Measurements from ENCODE around the gene SVIP. TPM values are rescaled to one million over a fixed set of nuclear protein-coding genes. Genes with fewer than 3 reads are reported as not detected.

The SVIP gene, protein sequence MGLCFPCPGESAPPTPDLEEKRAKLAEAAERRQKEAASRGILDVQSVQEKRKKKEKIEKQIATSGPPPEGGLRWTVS
- total RNA-seq (2021) (39.2 and 46.2 TPM in 2 replicates), Bru-seq, nascent RNA (percentile 76 among the genes with signal in this experiment), BruChase-seq, experiment 1, labeled RNA remaining after a 2-hour chase (percentile 76 among the genes with signal in this experiment), BruChase-seq, experiment 2, labeled RNA remaining after a 6-hour chase (percentile 84 among the genes with signal in this experiment)
- long read RNA-seq, full-length matches to known transcripts = 80 of 86 reads
- long read RNA-seq, partial matches to known transcripts = 1 of 86 reads
- long read RNA-seq, other reads (novel, unspliced or antisense) = 5 of 86 reads

DNA sequence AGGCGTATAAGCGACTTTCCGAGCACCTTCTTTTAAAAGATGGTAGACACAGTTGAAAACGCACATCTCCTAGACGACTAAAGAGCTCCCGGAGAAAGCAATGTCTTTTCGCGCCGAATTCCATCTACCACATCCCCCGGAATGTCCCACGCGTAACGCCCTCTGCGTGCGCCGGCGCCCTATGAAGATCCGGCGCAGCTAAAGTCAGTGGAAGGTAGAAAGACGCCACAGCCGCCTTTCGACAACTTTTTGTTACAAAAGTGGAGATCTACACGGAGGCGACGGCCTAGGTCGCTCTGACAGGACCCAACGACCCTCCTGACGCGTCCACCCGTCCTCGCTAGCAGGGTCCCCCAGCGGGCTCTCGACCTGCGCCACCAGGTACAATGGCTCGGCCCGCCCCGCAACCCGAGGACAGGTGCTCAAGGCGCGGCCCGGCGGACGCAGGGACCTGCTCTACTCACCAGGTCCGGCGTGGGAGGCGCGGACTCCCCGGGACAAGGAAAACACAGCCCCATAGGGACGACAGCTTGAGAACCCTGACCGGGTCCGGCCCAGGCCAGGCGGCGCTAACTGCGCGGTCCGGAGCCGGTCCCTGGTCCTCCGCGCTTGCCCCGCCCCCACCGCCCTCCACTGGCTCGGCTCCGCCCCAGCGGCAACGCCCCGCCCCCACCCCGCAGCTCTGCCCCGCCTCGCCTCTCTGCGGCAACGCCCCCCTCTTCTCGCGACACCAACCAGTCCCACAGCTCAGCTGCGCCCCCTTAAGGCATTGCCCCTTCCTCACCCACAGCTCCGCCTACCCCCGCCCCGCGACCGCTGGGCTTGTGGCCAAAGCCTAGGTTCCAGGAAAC is at the start of gene SVIP:
Gene SVIP, minus strand, starts transcription at position 571 of the 851 bp plus-strand sequence. Its CDS starts 53 bp downstream, at position 518.
- ChIA-PET CTCF (interaction anchor here (0.6 kb wide), 2 partner anchors 37 to 255 kb away, joined by 3 read pairs; no protein-coding TSS in a partner anchor), POLR2A (ENCODE audit: low non-redundant PET) (no interaction called here)
- H3K9me3 ChIP-seq (ENCODE audit: low read depth, low read length, poor library complexity, severe bottlenecking) = no peaks in the 10 kb centered on the region
- peaks cover 4% of the 10 kb centered on the region for H3K4me1 ChIP-seq (ENCODE audit: insufficient read depth, low read length, poor library complexity, severe bottlenecking)
- TF ChIP-seq, protein P1, sequence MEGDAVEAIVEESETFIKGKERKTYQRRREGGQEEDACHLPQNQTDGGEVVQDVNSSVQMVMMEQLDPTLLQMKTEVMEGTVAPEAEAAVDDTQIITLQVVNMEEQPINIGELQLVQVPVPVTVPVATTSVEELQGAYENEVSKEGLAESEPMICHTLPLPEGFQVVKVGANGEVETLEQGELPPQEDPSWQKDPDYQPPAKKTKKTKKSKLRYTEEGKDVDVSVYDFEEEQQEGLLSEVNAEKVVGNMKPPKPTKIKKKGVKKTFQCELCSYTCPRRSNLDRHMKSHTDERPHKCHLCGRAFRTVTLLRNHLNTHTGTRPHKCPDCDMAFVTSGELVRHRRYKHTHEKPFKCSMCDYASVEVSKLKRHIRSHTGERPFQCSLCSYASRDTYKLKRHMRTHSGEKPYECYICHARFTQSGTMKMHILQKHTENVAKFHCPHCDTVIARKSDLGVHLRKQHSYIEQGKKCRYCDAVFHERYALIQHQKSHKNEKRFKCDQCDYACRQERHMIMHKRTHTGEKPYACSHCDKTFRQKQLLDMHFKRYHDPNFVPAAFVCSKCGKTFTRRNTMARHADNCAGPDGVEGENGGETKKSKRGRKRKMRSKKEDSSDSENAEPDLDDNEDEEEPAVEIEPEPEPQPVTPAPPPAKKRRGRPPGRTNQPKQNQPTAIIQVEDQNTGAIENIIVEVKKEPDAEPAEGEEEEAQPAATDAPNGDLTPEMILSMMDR (conservative IDR thresholded peaks at IDR 0.05; ENCODE audit: low read depth, low read length) = peak; percentile 81
- no peak for TF ChIP-seq EZH2 (IDR thresholded peaks at IDR 0.05; ENCODE audit: borderline replicate concordance, low read depth, low read length, poor library complexity, severe bottlenecking)
- H3K27me3 ChIP-seq (replicated peaks; ENCODE audit: insufficient read depth, low read depth, low read length, poor library complexity) = no peaks in the 10 kb centered on the region
- peak within 1 kb of the TSS; percentile 21 for H3K27ac ChIP-seq (ENCODE audit: low read depth, low read length, poor library complexity, severe bottlenecking)
- intact Hi-C loops (cut with micrococcal nuclease; ENCODE audit: unreplicated experiment) = no loop called here
- no TSS peak for BruUV-seq (replicated peaks)
- peak within 1 kb of the TSS; percentile 93 for H3K4me3 ChIP-seq (ENCODE audit: low read depth, low read length, poor library complexity, severe bottlenecking)
- DNase-seq (ENCODE audit: low spot score) = peak; percentile 94
- H3K36me3 ChIP-seq (ENCODE audit: insufficient read depth, low read length, poor library complexity, severe bottlenecking) = peaks cover 6% of the 10 kb centered on the region

DNA sequence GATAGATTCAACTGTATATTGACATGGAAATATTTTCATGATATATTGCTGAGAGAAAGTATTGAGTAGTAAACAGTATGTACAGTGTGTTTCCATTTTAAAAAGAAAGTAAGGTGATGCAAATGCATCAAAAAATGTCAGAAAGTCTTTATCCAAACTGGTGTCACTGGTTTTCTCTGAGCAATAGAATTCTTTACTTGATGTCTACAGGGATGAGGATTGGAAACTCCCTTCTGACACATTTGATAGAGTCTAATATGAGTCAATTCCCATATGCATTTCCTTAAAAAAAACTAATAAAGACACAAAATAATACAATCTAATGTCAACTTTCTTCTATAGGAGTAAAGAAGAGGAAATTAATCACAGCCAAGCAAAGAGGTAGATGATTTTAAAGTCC is 49.0 kb upstream of the SVIP start:
- no peaks in the 10 kb centered on the region for H3K9me3 ChIP-seq (ENCODE audit: low read depth, low read length, poor library complexity, severe bottlenecking)
- no peaks in the 10 kb centered on the region for H3K36me3 ChIP-seq (ENCODE audit: insufficient read depth, low read length, poor library complexity, severe bottlenecking)
- ChIA-PET POLR2A (ENCODE audit: low non-redundant PET) (no interaction called here), CTCF (no interaction called here)
- no peak overlapping the region for H3K4me3 ChIP-seq (ENCODE audit: low read depth, low read length, poor library complexity, severe bottlenecking)
- TF ChIP-seq, protein P1 (conservative IDR thresholded peaks at IDR 0.05; ENCODE audit: low read depth, low read length) = no peak
- TF ChIP-seq EZH2 (IDR thresholded peaks at IDR 0.05; ENCODE audit: borderline replicate concordance, low read depth, low read length, poor library complexity, severe bottlenecking) = no peak
- H3K27me3 ChIP-seq (replicated peaks; ENCODE audit: insufficient read depth, low read depth, low read length, poor library complexity) = no peaks in the 10 kb centered on the region
- DNase-seq (ENCODE audit: low spot score) = no peak
- BruUV-seq (replicated peaks) = no TSS peak
- H3K4me1 ChIP-seq (ENCODE audit: insufficient read depth, low read length, poor library complexity, severe bottlenecking) = no peaks in the 10 kb centered on the region
- H3K27ac ChIP-seq (ENCODE audit: low read depth, low read length, poor library complexity, severe bottlenecking) = no peak overlapping the region
- intact Hi-C loops (cut with micrococcal nuclease; ENCODE audit: unreplicated experiment) = loop anchor here (5.0 kb wide), 1 partner anchor 1614 kb away; no protein-coding TSS in a partner anchor

DNA sequence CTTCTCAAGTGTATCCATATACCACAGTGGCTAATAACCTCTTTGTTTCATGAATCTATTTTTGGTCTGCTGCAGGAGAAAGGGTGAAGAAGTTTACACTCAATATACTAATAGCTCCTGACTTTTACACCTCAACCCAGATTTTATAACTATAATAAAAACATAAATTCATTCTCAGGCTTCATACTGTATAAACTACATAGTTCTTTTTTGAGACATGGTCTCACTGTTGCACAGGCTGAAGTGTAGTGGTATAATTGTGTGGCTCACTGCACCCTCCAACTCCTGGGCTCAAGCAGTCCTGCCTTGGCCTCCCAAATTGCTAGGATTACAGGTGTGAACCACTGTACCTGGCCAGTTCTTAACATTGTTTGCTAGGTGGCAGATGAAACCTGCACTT is 48.4 kb upstream of the SVIP start:
- no TSS peak for BruUV-seq (replicated peaks)
- POLR2A ChIA-PET (ENCODE audit: low non-redundant PET) = interaction anchor here (0.6 kb wide), 1 partner anchor 142 kb away, joined by 3 read pairs; no protein-coding TSS in a partner anchor
- H3K36me3 ChIP-seq (ENCODE audit: insufficient read depth, low read length, poor library complexity, severe bottlenecking) = no peaks in the 10 kb centered on the region
- no peaks in the 10 kb centered on the region for H3K27me3 ChIP-seq (replicated peaks; ENCODE audit: insufficient read depth, low read depth, low read length, poor library complexity)
- H3K27ac ChIP-seq (ENCODE audit: low read depth, low read length, poor library complexity, severe bottlenecking) = no peak overlapping the region
- no peaks in the 10 kb centered on the region for H3K4me1 ChIP-seq (ENCODE audit: insufficient read depth, low read length, poor library complexity, severe bottlenecking)
- intact Hi-C loops (cut with micrococcal nuclease; ENCODE audit: unreplicated experiment) = loop anchor here (5.0 kb wide), 1 partner anchor 1614 kb away; no protein-coding TSS in a partner anchor
- H3K4me3 ChIP-seq (ENCODE audit: low read depth, low read length, poor library complexity, severe bottlenecking) = no peak overlapping the region
- CTCF ChIA-PET = no interaction called here
- TF ChIP-seq, protein P1 (conservative IDR thresholded peaks at IDR 0.05; ENCODE audit: low read depth, low read length) = no peak
- no peak for TF ChIP-seq EZH2 (IDR thresholded peaks at IDR 0.05; ENCODE audit: borderline replicate concordance, low read depth, low read length, poor library complexity, severe bottlenecking)
- no peak for DNase-seq (ENCODE audit: low spot score)
- no peaks in the 10 kb centered on the region for H3K9me3 ChIP-seq (ENCODE audit: low read depth, low read length, poor library complexity, severe bottlenecking)

All from A673 (cell line).